ENCODE data around the gene ZRANB2. TPM values are rescaled to one million over a fixed set of nuclear protein-coding genes. Genes with fewer than 3 reads are reported as not detected.
A peak's percentile ranks its signal among the peaks of the same experiment; 100 is the strongest.

ZRANB2 gene
- total RNA-seq, 4 donors from 2014 or later: 30.3 to 115 (median 57.8) TPM

DNA sequence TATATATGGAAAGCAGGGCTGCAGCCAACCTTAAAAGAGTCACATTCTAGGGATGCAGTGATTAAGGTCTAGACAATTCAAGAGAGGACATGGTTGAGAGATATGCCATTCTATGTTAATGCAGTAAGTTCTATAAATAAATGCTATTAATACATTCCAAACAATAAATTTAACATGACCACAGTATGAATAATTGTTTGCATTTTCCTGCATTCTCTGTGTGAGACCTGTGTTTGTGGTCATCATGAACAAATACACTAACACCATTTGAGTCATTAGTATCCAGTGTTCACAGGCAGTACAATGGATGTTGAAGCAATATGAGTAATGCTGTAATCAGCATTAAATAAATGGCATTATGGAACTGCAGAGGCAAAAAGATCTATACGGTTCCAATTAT lies 5.5 kb upstream of the ZRANB2 start:
- WGBS, 2 donors (ENCODE audit: low coverage in 1 of 2): 40 to 89% methylated on average over 1 of the region's 1 CpG
- Histone ChIP-seq H3K36me3 (no peaks in the 10 kb centered on the region), H3K27ac (no peak overlapping the region), H3K4me3 (no peak overlapping the region), H3K9me3 (no peaks in the 10 kb centered on the region), H3K4me1 (peaks cover 0 to 26% (median 6%) of the 10 kb centered on the region in 3 donors), H3K27me3 (no peaks in the 10 kb centered on the region)
- no peak for ATAC-seq
- TF ChIP-seq EP300 (IDR thresholded peaks at IDR 0.05) (no peak), POLR2AphosphoS5 (IDR thresholded peaks at IDR 0.05) (no peak), POLR2A (IDR thresholded peaks at IDR 0.05) (no peak)
- TF ChIP-seq, protein P1, sequence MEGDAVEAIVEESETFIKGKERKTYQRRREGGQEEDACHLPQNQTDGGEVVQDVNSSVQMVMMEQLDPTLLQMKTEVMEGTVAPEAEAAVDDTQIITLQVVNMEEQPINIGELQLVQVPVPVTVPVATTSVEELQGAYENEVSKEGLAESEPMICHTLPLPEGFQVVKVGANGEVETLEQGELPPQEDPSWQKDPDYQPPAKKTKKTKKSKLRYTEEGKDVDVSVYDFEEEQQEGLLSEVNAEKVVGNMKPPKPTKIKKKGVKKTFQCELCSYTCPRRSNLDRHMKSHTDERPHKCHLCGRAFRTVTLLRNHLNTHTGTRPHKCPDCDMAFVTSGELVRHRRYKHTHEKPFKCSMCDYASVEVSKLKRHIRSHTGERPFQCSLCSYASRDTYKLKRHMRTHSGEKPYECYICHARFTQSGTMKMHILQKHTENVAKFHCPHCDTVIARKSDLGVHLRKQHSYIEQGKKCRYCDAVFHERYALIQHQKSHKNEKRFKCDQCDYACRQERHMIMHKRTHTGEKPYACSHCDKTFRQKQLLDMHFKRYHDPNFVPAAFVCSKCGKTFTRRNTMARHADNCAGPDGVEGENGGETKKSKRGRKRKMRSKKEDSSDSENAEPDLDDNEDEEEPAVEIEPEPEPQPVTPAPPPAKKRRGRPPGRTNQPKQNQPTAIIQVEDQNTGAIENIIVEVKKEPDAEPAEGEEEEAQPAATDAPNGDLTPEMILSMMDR (IDR thresholded peaks at IDR 0.05): no peak

DNA sequence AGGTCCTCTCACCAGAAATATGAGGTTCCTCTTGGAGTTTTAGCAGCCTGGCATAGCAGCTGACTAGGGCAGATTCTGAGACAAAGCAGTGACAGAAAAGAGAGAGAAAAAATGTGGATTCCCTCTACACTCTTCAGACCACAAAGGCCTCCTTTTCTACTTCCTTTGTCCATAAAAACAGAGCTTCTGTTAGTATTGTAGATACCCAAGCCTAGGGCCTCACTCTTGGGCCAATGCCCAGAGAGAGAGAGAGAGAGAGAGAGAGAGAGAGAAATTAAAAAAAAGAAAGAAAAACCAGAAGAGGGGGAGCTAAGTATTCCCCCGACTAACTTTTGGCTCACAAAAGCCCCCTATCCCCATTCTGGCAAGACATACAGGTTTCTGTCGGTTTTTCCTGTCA lies 2.4 kb upstream of the ZRANB2 start:
- TF ChIP-seq, protein P1 (IDR thresholded peaks at IDR 0.05): no peak
- TF ChIP-seq POLR2A (IDR thresholded peaks at IDR 0.05) (no peak), EP300 (IDR thresholded peaks at IDR 0.05) (no peak), POLR2AphosphoS5 (IDR thresholded peaks at IDR 0.05) (no peak)
- H3K27ac ChIP-seq: no peak overlapping the region
- peaks cover 6 to 25% (median 14%) of the 10 kb centered on the region in 3 donors for H3K4me1 ChIP-seq
- H3K36me3 ChIP-seq: peaks cover 0 to 1% of the 10 kb centered on the region in 2 donors
- WGBS, 2 donors (ENCODE audit: low coverage in 1 of 2): 50% methylated on average over 2 of the region's 2 CpGs
- H3K27me3 ChIP-seq: no peaks in the 10 kb centered on the region
- H3K9me3 ChIP-seq: no peaks in the 10 kb centered on the region
- no peak for ATAC-seq
- no peak overlapping the region for H3K4me3 ChIP-seq

DNA sequence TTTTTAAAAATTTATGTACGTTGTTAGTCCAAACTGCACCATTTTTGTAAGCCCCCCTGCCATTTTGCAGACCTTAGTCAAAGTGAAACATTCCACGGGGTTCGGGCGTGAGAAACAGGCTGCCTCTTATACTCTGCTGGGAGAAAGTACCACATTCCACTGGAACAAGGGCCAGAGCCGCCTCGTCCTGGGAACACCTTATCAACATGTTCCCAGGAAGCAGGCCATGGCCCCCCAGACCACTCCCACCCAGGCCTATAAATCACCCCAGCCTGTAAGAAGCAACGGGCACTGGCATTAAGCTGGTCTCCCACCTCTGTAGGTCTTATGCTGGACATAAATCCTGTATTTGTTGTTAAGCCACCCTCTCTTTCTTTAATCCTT lies 854 bp upstream of the ZRANB2 start:
- Histone ChIP-seq H3K36me3 (peaks cover 0 to 17% of the 10 kb centered on the region in 2 donors), H3K4me3 (peak overlapping the region; percentile 70 to 96), H3K27ac (peak overlapping the region in 3 of 4 donors; percentile 80 to 88 (median 85)), H3K4me1 (peaks cover 6 to 38% (median 14%) of the 10 kb centered on the region in 3 donors), H3K9me3 (no peaks in the 10 kb centered on the region), H3K27me3 (no peaks in the 10 kb centered on the region)
- 63 to 83% methylated on average over 1 to 7 of the region's 7 CpGs for WGBS, 2 donors (ENCODE audit: low coverage in 1 of 2)
- no peak for TF ChIP-seq POLR2A (IDR thresholded peaks at IDR 0.05)
- no peak for TF ChIP-seq POLR2AphosphoS5 (IDR thresholded peaks at IDR 0.05)
- TF ChIP-seq, protein P1 (IDR thresholded peaks at IDR 0.05): no peak
- TF ChIP-seq EP300 (IDR thresholded peaks at IDR 0.05): no peak
- ATAC-seq: no peak

DNA sequence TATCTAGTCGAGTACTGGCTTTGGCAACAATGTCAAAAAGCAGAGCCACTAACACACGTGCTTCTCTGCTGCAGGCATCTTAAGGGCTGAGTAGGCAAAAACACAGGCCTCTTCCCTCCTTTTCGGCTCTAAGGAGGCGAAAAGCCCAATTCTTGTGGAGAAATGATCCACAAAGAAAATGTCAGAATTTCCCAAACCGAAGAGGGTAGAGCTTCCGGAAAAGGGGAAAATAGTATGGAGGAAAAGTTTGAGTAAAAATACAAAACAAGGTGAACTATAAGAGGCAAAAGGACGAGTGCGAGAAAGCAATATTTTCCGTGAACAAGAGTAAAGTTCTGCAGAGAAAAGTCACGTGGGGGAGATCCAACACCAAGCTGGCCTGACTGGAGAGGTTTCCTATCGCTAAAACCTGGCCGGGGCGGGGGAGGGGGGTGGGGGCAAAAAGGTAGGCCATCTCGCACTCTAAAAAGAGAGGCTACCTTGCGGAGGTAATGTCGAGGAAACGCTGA lies 551 bp downstream of the ZRANB2 start:
- 0 to 2% methylated on average over 4 to 17 of the region's 17 CpGs for WGBS, 2 donors (ENCODE audit: low coverage in 1 of 2)
- Histone ChIP-seq H3K4me1 (peaks cover 6 to 38% (median 14%) of the 10 kb centered on the region in 3 donors), H3K4me3 (peak overlapping the region; percentile 70 to 96), H3K9me3 (no peaks in the 10 kb centered on the region), H3K27ac (peak overlapping the region; percentile 80 to 88 (median 86)), H3K36me3 (peaks cover 0 to 31% of the 10 kb centered on the region in 2 donors), H3K27me3 (no peaks in the 10 kb centered on the region)
- no peak for ATAC-seq
- TF ChIP-seq POLR2A (IDR thresholded peaks at IDR 0.05) (no peak), POLR2AphosphoS5 (IDR thresholded peaks at IDR 0.05) (no peak), EP300 (IDR thresholded peaks at IDR 0.05) (no peak)
- TF ChIP-seq, protein P1 (IDR thresholded peaks at IDR 0.05): no peak

DNA sequence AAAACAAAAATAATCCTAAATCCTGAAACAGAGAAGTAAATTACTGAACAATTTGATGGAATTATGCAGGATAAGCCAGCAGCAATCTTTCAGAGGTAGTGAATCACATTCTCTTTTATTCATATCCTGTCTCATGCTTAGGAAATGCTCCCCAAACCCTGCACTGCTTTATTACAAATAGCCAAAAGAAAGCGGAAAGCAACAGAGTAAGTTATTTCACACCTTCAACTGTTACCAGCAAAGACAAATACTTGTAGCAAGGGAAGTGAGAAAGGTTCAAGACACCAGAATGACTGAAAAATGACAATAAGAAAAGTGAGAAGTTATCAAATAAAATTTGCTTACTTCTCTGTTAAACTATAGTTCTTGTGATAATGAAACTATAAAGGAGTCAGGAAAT lies 6.2 kb downstream of the ZRANB2 start:
- H3K4me1 ChIP-seq: peaks cover 6 to 27% (median 12%) of the 10 kb centered on the region in 3 donors
- no peaks in the 10 kb centered on the region for H3K9me3 ChIP-seq
- H3K4me3 ChIP-seq: no peak overlapping the region
- TF ChIP-seq EP300 (IDR thresholded peaks at IDR 0.05) (no peak), POLR2A (IDR thresholded peaks at IDR 0.05) (no peak), POLR2AphosphoS5 (IDR thresholded peaks at IDR 0.05) (no peak)
- TF ChIP-seq, protein P1 (IDR thresholded peaks at IDR 0.05): no peak
- H3K27ac ChIP-seq: no peak overlapping the region
- 86 to 100% methylated on average over 1 of the region's 1 CpG for WGBS, 2 donors (ENCODE audit: low coverage in 1 of 2)
- ATAC-seq: no peak
- peaks cover 11 to 83% of the 10 kb centered on the region in 2 donors for H3K36me3 ChIP-seq
- H3K27me3 ChIP-seq: no peaks in the 10 kb centered on the region
